C4-2B (cell line): ENCODE measurements around the gene MEGF11.
A peak's percentile ranks its signal among the peaks of the same experiment; 100 is the strongest.
"Not testable (repeated sequence)": the region's sequence is repeated elsewhere in the genome, so short reads cannot be mapped to it uniquely, and the experiment has no call there.

Experiments
- H3K27ac ChIP-seq: fragments of 450-650 bp; 2 replicates; pipeline ENCODE4 v1.5.1; 2017
- ZFX ChIP-seq: fragments of 450-650 bp; IDR thresholded peaks from 2 replicates; pipeline ENCODE4 v1.6.1; 2017
- TF ChIP-seq, protein P1 (sequence below): fragments of 450-650 bp; conservative IDR thresholded peaks from 2 replicates; pipeline ENCODE4 v1.5.1; 2017; ENCODE audit warnings: mild to moderate bottlenecking

Gene MEGF11

DNA sequence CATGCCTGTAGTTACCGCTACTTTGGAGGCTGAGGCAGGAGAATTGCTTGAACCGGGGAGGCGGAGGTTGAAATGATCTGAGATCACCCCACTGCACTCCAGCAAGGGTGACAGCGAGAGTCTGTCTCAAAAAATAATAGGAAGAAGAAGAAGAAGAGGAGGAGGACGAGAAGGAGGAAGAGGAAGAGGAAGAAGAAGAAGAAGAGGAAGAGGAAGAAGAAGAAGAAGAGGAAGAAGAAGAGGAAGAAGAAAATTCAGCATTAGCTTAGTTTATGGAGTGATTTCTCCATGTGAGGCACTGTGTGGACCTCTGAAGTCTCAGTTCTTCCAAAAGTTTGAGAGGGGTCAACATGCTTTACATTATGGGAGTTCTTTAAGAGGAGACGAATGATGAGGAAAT, 17.4 kb upstream of the MEGF11 start:
- no peak for TF ChIP-seq ZFX
- TF ChIP-seq, protein P1, sequence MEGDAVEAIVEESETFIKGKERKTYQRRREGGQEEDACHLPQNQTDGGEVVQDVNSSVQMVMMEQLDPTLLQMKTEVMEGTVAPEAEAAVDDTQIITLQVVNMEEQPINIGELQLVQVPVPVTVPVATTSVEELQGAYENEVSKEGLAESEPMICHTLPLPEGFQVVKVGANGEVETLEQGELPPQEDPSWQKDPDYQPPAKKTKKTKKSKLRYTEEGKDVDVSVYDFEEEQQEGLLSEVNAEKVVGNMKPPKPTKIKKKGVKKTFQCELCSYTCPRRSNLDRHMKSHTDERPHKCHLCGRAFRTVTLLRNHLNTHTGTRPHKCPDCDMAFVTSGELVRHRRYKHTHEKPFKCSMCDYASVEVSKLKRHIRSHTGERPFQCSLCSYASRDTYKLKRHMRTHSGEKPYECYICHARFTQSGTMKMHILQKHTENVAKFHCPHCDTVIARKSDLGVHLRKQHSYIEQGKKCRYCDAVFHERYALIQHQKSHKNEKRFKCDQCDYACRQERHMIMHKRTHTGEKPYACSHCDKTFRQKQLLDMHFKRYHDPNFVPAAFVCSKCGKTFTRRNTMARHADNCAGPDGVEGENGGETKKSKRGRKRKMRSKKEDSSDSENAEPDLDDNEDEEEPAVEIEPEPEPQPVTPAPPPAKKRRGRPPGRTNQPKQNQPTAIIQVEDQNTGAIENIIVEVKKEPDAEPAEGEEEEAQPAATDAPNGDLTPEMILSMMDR = no peak
- H3K27ac ChIP-seq = no peak overlapping the region

DNA sequence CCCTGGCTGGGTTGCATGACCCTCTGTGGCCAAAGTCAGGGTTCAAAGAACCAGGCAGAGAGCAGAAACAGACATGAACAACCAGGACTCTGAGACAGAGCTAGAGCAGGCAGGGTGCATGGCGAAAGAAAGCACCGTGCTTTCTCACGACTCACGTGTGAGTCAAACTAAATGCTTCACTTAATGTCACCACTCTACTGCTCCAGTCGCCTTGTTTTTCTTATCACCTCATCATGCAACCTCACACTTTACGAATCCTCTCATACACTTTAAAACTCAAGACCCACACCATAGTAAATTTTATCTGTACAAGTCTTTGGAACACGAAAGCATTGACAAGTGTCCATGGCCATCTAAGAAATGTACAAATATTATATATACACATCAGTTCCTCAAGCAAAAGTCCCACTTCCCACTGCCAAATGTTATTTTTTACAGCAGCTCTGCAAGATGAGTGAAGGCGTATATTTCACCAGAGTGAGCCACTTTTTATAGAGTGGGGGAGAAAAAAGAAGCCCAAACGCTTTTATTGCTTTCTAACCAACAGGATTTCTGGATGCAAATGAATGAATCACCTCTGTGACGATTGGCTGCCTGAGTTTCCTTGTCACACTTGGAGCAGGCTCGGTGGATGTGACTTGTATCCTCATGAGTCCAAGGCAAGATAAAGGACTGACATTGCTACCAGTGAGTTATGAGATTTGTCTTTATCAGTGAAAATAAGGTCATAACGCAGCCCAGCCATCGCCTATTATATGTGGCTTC, 16.0 kb upstream of the MEGF11 start:
- TF ChIP-seq ZFX = no peak
- peak overlapping the region; percentile 44 for H3K27ac ChIP-seq

DNA sequence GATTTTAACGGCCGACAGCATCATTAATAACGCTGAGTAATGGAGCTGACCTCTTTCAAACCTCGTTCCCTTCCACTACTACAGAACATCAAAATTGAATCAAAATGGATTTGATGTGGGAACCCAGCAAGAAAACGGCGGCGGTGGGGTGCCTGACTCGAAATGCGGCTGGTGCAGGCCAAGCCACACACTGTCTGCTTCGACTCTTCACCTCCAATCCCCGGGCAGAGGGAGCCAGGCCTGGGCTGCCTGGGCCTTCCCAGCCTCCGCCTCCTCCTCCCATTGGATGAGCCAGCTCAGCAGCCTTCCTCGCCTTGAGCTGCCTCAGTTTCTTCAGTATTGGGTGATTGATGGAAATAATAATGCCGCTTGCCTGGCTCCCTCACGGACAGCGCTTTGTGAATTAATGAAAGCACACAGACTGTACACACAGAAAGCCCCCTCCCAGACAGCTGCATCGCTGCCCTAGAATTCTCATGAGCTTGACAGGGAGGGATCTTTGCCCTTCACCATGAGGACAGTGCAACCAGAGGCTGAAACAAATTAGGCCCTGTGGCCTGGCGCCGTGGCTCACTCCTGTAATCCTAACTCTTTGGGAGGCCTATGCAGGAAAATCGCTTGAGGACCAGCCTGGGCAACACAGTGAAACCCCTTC, 11.4 kb upstream of the MEGF11 start:
- no peak overlapping the region for H3K27ac ChIP-seq
- TF ChIP-seq, protein P1 = no peak
- TF ChIP-seq ZFX = no peak

DNA sequence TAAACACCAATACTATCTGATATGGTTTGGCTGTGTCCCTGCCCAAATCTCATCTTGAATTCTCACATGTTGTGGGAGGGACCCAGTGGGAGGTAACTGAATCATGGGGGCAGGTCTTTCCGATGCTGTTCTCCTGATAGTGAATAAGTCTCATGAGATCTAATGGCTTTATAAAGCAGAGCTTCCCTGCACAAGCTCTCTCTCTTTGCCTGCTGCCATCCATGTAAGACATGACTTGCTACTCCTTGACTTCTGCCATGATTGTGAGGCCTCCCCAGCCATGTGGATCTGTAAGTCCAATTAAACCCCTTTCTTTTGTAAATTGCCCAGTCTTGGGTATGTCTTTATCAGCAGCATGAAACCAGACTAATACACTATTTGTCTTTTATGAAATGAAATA, 9.3 kb upstream of the MEGF11 start:
- not testable (repeated sequence) for H3K27ac ChIP-seq

DNA sequence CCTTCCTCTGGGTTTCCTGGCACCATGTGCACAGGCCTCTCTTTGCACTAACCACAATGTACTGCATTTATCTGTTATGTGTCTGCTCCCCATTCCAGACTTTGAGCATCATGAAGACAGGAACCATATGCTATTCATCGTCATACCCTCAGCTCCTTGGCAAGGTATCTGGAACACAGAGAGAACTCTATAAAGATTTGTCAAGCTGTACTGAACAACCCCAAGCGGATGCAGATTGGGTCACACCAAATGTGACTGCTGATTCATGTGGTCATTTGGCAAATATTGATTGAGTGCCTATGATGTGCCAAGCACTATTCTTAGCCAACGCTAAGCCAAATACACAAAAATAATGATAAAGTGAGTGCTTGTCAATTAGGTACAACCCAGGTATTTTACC, 7.5 kb upstream of the MEGF11 start:
- TF ChIP-seq, protein P1 = no peak
- TF ChIP-seq ZFX = no peak
- H3K27ac ChIP-seq = no peak overlapping the region

DNA sequence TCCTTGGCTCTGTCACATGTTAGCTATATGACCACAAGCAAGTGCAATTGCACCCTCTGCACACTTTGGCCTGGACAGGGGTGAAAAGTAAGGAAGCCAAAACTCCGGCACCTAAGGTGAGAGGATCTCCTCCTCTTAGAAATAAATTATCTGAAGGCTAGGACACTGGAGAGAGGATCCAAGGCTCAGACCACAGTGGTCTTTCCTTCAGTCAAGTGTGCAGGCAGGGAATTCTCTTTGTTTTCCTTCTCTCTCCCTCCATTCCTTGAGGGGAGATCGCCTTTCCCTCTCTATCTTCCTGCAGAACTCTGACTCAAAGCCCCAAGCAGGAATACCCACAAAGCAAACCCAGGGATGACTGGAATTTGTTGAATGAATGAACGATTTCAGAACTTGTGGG, 3.1 kb upstream of the MEGF11 start:
- no peak overlapping the region for H3K27ac ChIP-seq
- no peak for TF ChIP-seq ZFX
- TF ChIP-seq, protein P1 = no peak

DNA sequence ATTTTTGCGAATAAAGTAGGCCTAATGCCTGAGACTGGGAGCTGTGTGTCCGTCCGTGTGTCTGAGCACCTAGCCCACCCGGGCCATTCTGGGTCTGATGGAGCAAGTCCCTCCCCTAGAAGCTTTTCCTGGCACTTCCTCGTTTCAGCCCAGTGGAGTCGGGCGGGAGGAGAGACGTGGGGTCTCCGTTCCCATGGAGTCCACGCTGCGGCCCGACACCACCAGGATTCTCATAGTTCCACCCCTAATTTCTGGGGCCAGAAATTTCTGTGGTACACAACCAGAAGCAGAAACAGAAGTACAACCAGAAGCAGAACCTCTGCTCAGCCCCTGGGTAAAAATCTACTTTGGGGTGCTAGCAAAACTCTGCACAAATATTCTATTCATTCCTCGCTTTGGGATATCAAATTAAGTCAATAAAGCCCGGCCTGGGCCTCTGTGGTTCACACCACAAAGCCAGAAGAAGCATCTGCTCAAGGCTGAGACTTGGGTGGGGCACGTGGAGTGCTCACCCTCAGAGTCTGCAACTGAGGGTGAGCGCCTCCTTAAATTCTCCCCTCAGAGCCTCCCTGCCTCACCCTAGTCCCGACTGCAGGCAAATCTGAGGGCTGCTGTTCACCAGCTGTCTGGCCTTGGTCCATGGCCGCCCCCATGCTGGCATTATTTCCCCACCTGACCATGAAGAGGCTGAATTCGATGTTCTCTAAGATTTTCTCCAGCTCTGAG, 1.6 kb upstream of the MEGF11 start:
- H3K27ac ChIP-seq = no peak overlapping the region
- TF ChIP-seq ZFX = no peak
- TF ChIP-seq, protein P1 = no peak
